ENCODE results near the gene COTL1. TPM values are rescaled to one million over a fixed set of nuclear protein-coding genes. Genes with fewer than 3 reads are reported as not detected.

COTL1 gene
- total RNA-seq, 1 donor from 2014 or later = 531 TPM

DNA sequence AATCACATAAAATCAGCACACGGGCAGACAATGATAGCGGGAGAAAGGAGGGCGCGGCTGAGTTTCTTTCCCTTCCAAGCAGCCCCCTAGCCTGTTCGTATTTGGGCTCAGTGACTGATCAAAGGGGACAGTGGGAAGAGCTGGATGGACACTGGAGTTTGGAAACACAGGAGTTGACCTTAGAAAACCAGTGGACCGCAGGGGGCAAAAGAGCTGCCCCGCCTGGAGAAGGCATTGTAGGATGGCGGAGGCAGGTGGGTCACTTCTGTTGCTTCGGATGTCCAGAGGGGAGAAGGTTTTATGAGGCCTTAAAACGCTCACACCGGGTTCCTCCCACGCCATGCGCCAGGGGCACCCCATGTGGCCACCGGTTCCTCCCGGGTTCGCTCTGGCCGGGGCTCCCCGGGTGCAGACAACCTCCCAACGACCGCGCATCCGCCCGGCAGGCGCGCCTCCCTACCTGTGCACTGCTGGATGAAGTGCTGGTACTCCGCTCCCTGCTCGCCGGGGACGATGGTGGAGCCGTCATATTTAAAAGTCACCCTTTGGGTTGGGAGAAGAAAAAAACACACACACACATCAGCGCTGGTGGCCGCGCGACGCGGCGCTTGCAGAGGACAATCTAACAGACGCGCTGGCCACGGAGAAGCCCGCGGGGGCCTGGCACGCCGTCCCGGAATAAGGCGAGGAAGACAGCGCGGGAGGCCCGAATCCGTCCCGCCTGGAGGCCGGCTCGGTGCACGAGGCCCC is 662 bp downstream of the COTL1 start:
- peak; percentile 37 for DNase-seq (ENCODE audit: low spot score)
- H3K4me1 Mint-ChIP-seq (ENCODE audit: low read depth) = peaks cover 59% of the 10 kb centered on the region
- intact Hi-C loops (cut with micrococcal nuclease) = loop anchor here (1.0 kb wide), 1 partner anchor 68 kb away; no protein-coding TSS in a partner anchor
- H3K36me3 Mint-ChIP-seq (ENCODE audit: low read depth) = peaks cover 38% of the 10 kb centered on the region
- H3K9me3 Mint-ChIP-seq = no peaks in the 10 kb centered on the region
- H3K27ac Mint-ChIP-seq = peak overlapping the region; percentile 84
- peak overlapping the region; percentile 96 for H3K4me3 Mint-ChIP-seq
- peaks cover 2% of the 10 kb centered on the region for H3K27me3 Mint-ChIP-seq (ENCODE audit: insufficient read depth)

DNA sequence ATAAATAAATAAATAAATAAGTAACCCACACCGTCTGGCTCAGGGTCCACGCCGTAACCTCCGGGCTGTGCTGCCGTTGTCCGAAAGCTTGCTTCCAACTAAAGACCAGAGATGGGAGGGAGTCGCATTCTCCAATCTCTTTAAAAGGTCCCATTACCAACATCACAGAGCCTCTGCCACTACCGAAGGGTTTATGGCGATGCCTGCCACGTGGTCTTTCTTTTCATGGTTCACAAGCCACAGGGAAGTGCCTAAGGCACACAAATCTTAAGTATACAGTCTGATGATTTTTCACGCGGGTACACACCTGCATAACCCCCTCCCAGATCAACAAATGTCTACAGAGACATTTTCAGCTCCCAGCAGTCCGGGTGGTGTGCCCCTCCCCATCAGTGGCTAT is 1.4 kb downstream of the COTL1 start:
- intact Hi-C loops (cut with micrococcal nuclease) = loop anchor here (1.0 kb wide), 2 partner anchors 8 to 63 kb away; no protein-coding TSS in a partner anchor
- H3K9me3 Mint-ChIP-seq = no peaks in the 10 kb centered on the region
- H3K36me3 Mint-ChIP-seq (ENCODE audit: low read depth) = peaks cover 45% of the 10 kb centered on the region
- peaks cover 59% of the 10 kb centered on the region for H3K4me1 Mint-ChIP-seq (ENCODE audit: low read depth)
- peak overlapping the region; percentile 84 for H3K27ac Mint-ChIP-seq
- H3K4me3 Mint-ChIP-seq = peak overlapping the region; percentile 96
- DNase-seq (ENCODE audit: low spot score) = no peak
- H3K27me3 Mint-ChIP-seq (ENCODE audit: insufficient read depth) = peaks cover 2% of the 10 kb centered on the region

DNA sequence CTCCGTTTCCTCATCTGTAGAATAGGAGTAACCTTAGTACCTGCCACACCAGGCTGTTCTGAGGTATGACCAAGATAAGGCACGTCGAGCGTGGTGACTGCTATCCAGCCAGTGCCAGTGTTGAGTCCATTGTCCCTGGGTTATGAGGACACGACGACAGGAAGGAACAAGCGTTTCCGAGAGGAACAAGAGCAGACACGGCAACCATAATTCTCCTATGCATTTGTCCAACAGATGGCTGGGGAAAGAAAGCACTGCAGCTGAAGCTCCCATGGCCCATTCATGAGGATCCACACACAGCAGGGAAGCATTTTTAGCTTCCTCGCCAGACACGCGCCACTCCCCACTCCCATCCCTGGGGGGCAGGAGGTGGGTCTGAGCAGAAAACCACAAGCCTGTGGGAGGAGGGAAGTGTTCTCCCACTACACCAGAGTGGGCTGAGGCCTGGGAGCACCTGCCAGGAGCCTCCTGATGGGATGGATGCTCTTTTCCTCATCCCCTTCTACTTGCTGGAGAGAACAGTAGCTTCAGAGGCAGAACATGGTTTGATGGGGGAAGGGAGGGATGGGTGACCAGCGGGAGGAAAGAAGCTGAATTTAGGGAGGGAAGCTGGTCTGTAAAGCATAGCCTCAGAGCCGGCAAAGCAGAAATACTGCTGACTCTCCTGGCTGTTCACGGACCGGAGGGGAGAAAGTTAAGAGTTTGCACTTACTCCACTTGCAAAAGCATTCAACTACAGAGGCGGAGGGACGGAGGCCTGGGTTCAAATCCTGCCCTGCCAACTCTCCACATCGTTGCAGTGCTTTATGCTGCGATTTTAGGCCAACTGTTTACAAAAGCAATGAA is 2.7 kb downstream of the COTL1 start:
- H3K4me3 Mint-ChIP-seq = peak overlapping the region; percentile 96
- H3K4me1 Mint-ChIP-seq (ENCODE audit: low read depth) = peaks cover 69% of the 10 kb centered on the region
- intact Hi-C loops (cut with micrococcal nuclease) = no loop called here
- H3K9me3 Mint-ChIP-seq = no peaks in the 10 kb centered on the region
- H3K27me3 Mint-ChIP-seq (ENCODE audit: insufficient read depth) = peaks cover 2% of the 10 kb centered on the region
- peak overlapping the region; percentile 77 for H3K27ac Mint-ChIP-seq
- peaks cover 58% of the 10 kb centered on the region for H3K36me3 Mint-ChIP-seq (ENCODE audit: low read depth)
- DNase-seq (ENCODE audit: low spot score) = no peak

DNA sequence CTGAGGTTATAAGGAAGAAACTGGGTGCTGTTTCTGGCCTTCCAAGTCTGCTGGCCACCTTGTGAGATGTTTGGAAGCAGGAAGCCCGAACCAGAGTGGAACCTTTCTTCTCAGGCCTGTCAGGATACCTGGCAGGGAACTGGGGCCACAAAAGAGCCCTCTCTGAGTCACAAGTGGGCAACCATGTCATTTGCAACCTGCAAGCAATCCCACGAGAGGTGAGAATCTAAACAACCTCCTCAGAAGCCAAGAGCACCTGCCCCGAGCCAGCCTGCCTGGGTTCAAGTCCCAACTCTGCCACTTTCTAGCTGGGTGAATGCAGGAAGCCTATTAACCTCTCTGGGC is 3.3 kb downstream of the COTL1 start:
- H3K27ac Mint-ChIP-seq = peak overlapping the region; percentile 77
- H3K36me3 Mint-ChIP-seq (ENCODE audit: low read depth) = peaks cover 64% of the 10 kb centered on the region
- no peaks in the 10 kb centered on the region for H3K27me3 Mint-ChIP-seq (ENCODE audit: insufficient read depth)
- peaks cover 75% of the 10 kb centered on the region for H3K4me1 Mint-ChIP-seq (ENCODE audit: low read depth)
- peak overlapping the region; percentile 96 for H3K4me3 Mint-ChIP-seq
- H3K9me3 Mint-ChIP-seq = no peaks in the 10 kb centered on the region
- no peak for DNase-seq (ENCODE audit: low spot score)
- intact Hi-C loops (cut with micrococcal nuclease) = no loop called here

DNA sequence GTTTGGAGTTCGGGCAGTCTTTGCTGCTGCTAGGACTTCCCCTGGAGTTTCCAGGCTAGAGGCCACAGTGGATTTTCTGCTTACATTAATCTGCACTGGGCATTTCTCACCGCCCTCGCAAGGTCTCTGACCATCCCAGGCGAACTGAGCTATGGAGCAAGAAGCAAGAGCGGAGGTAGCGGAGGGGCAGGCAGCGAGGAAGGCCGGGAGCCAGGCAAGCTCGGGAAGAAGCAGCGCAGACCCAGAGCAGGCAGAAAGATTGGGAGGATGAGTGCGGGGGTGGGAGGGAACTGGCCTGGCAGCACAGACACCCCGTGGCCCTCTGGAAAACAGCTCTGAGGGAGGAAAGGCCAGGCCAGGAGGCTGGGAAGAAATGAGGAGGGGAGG is 3.8 kb downstream of the COTL1 start:
- H3K4me1 Mint-ChIP-seq (ENCODE audit: low read depth) = peaks cover 77% of the 10 kb centered on the region
- H3K9me3 Mint-ChIP-seq = no peaks in the 10 kb centered on the region
- peak overlapping the region; percentile 88 for H3K27ac Mint-ChIP-seq
- intact Hi-C loops (cut with micrococcal nuclease) = no loop called here
- peak overlapping the region; percentile 96 for H3K4me3 Mint-ChIP-seq
- no peaks in the 10 kb centered on the region for H3K27me3 Mint-ChIP-seq (ENCODE audit: insufficient read depth)
- peaks cover 69% of the 10 kb centered on the region for H3K36me3 Mint-ChIP-seq (ENCODE audit: low read depth)
- DNase-seq (ENCODE audit: low spot score) = no peak

DNA sequence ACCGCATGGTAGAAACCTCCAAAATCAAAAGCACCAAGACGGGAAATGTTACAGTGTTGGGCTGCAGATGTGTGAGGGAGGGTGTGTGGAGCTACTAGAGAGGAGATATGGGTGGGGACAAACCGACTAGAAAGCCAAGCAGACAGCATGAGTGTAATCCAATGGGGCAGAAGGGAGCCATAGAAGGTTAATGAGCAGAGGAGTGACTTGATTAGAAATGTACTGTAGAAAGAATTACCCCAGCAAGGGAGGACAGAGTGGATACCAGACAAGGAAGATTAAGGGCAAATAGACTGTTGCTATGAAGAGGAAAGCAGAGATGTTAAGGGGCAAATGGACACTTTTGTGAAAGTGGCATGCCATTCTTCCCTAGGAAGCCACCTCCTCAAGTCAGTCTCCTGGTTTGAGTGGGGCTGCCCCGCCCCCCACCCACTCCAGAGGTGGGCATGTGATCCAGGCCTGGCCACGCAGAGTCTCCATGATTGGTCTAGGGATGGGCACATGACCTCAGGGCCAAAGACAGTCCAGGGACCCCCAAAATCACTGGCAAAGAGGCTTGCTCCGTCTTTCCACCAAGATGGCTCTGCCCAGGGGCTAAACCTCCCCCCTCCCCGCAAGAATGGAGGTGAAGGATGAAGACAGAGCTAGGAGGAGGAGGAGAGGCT is 4.3 kb downstream of the COTL1 start:
- intact Hi-C loops (cut with micrococcal nuclease) = no loop called here
- peaks cover 69% of the 10 kb centered on the region for H3K36me3 Mint-ChIP-seq (ENCODE audit: low read depth)
- H3K27me3 Mint-ChIP-seq (ENCODE audit: insufficient read depth) = no peaks in the 10 kb centered on the region
- DNase-seq (ENCODE audit: low spot score) = no peak
- H3K4me1 Mint-ChIP-seq (ENCODE audit: low read depth) = peaks cover 78% of the 10 kb centered on the region
- no peaks in the 10 kb centered on the region for H3K9me3 Mint-ChIP-seq
- H3K4me3 Mint-ChIP-seq = peak overlapping the region; percentile 96
- H3K27ac Mint-ChIP-seq = peak overlapping the region; percentile 88

DNA sequence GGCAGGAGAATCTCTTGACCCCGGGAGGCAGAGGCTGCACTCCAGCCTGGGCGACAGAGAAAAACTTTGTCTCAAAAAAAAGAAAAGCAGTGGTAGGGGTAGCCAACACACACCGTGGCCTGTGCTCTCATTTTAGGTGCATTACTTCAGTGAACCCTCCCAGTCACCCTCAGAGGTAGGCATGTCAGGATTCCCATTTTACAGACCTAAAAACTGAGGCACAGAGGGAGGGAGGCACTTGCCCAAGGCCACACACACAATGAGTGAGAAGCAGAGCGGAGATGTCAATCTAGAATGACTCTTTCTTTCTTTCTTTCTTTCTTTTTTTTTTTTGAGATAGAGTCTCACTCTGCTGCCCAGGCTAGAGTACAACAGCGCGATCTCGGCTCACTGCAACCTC is 5.2 kb downstream of the COTL1 start:
- no peaks in the 10 kb centered on the region for H3K9me3 Mint-ChIP-seq
- H3K4me3 Mint-ChIP-seq = peak overlapping the region; percentile 96
- peaks cover 86% of the 10 kb centered on the region for H3K4me1 Mint-ChIP-seq (ENCODE audit: low read depth)
- no peak overlapping the region for H3K27ac Mint-ChIP-seq
- no peaks in the 10 kb centered on the region for H3K27me3 Mint-ChIP-seq (ENCODE audit: insufficient read depth)
- intact Hi-C loops (cut with micrococcal nuclease) = no loop called here
- DNase-seq (ENCODE audit: low spot score) = no peak
- H3K36me3 Mint-ChIP-seq (ENCODE audit: low read depth) = peaks cover 75% of the 10 kb centered on the region

DNA sequence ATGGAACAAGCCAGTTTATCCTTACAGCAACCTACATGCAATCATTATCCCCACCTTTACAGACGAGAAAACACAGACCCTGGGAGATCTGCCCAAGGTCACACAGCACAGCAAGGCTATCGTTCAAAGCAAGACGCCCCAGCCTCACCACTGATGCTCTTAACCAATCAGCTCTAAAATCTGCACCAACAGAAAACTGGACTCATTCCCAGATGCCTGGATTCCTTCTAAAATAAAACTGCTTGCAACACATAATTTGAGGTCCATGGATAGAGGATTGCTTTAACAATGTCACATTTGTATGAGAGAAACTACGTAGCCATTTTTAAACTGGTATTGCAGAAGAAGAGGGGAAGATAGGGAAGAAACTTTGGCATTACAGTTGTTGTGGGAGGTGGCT is 6.8 kb downstream of the COTL1 start:
- Mint-ChIP-seq H3K36me3 (ENCODE audit: low read depth) (peaks cover 80% of the 10 kb centered on the region), H3K27ac (peak overlapping the region; percentile 69), H3K4me3 (peak overlapping the region; percentile 69), H3K4me1 (ENCODE audit: low read depth) (peaks cover 94% of the 10 kb centered on the region), H3K27me3 (ENCODE audit: insufficient read depth) (no peaks in the 10 kb centered on the region), H3K9me3 (no peaks in the 10 kb centered on the region)
- DNase-seq (ENCODE audit: low spot score) = no peak
- intact Hi-C loops (cut with micrococcal nuclease) = no loop called here

DNA sequence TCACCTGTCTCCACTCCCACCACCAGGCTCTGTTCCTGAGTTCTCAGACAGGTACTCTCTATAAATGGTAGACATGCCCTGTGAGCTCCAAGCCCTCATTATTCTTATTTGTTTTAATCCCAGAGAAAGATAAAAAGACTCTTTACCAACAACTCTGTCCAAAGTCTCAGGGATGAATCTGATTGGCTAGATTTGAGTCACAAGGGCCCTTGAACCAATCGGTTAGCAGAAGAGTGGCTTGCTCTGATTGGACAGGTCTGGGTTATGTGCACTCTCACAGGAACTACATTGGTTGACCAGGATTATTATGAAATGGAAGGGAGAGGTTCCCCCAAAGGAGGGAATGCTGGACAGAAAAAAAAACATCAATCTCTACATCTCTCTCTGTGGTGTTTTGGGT is 7.5 kb downstream of the COTL1 start:
- no peaks in the 10 kb centered on the region for H3K9me3 Mint-ChIP-seq
- peak overlapping the region; percentile 69 for H3K27ac Mint-ChIP-seq
- H3K4me3 Mint-ChIP-seq = peak overlapping the region; percentile 69
- no peaks in the 10 kb centered on the region for H3K27me3 Mint-ChIP-seq (ENCODE audit: insufficient read depth)
- peaks cover 94% of the 10 kb centered on the region for H3K4me1 Mint-ChIP-seq (ENCODE audit: low read depth)
- DNase-seq (ENCODE audit: low spot score) = no peak
- intact Hi-C loops (cut with micrococcal nuclease) = no loop called here
- H3K36me3 Mint-ChIP-seq (ENCODE audit: low read depth) = peaks cover 80% of the 10 kb centered on the region

DNA sequence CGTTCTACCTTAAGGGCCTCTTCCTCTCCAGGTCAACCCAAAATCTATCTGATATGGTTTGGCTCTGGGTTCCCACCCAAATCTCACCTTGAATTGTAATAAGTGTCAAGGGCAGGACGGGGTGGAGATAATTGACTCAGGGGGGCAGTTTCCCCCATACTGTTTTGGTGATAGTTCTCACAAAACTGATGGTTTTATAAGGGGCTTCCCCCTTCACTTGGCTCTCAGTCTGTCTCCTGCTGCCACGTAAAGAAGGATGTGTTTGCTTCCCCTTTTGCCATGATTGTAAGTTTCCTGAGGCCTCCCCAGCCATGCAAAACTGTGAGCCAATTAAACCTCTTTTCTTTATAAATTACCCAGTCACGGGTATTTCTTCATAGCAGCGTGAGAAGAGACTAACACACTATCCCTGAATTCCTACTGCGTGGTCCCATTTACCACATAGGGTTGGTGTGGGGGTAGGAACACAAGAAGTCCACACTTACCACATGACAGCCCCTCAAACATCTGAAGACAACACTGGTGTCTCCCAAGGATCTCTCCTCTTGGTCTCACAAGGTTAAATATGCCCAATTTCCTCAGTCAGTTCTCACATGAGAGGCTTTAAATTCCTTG is 8.2 kb downstream of the COTL1 start:
- H3K9me3 Mint-ChIP-seq = no peaks in the 10 kb centered on the region
- peaks cover 78% of the 10 kb centered on the region for H3K36me3 Mint-ChIP-seq (ENCODE audit: low read depth)
- DNase-seq (ENCODE audit: low spot score) = no peak
- H3K27ac Mint-ChIP-seq = peak overlapping the region; percentile 82
- intact Hi-C loops (cut with micrococcal nuclease) = loop anchor here (2.0 kb wide), 1 partner anchor 15 kb away; no protein-coding TSS in a partner anchor
- no peaks in the 10 kb centered on the region for H3K27me3 Mint-ChIP-seq (ENCODE audit: insufficient read depth)
- peaks cover 94% of the 10 kb centered on the region for H3K4me1 Mint-ChIP-seq (ENCODE audit: low read depth)
- H3K4me3 Mint-ChIP-seq = peak overlapping the region; percentile 69

DNA sequence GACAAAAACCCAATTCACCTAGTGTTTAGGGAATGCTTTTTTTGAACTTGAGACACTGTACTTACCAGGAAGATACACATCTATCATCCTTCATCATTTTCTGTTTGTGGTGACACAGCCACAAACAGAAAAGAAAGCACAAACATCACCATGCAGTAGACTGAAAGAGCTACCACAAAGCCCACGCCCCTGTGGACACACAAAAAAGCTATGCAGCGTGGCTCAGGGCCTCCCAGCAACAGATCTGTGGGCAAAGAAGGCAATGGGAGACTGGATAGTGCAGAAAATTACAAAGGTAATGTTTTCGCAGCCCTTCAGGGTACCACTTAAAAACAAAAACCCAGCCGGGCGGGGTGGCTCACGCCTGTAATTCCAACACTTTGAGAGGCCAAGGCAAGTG is 9.6 kb downstream of the COTL1 start:
- Mint-ChIP-seq H3K27ac (peak overlapping the region; percentile 80), H3K4me3 (peak overlapping the region; percentile 75), H3K9me3 (no peaks in the 10 kb centered on the region), H3K27me3 (ENCODE audit: insufficient read depth) (no peaks in the 10 kb centered on the region), H3K4me1 (ENCODE audit: low read depth) (peaks cover 89% of the 10 kb centered on the region), H3K36me3 (ENCODE audit: low read depth) (peaks cover 70% of the 10 kb centered on the region)
- peak; percentile 60 for DNase-seq (ENCODE audit: low spot score)
- intact Hi-C loops (cut with micrococcal nuclease) = loop anchor here (1.0 to 2.0 kb wide), 3 partner anchors 8 to 13 kb away; no protein-coding TSS in a partner anchor

DNA sequence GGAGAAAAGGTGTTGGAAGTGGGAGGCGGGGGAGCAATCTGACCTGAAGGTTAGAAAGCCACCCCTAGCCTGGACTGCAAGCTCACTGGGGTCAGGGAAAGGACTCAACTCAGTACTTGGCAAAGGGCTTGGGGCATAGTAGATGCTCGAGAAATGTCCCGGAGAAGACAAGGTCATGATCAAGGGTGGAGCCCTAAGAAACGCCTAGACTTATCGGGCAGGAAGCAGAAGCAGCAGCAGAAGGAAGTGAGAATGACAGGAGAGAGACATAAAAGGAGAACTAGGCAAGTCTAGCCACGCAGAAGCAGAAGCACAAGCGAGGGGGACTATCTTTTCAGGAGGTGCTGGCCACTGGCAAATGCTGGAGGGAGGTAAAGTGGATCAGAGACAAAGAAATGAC is 10.2 kb downstream of the COTL1 start:
- Mint-ChIP-seq H3K36me3 (ENCODE audit: low read depth) (peaks cover 69% of the 10 kb centered on the region), H3K4me1 (ENCODE audit: low read depth) (peaks cover 90% of the 10 kb centered on the region), H3K27ac (peak overlapping the region; percentile 80), H3K27me3 (ENCODE audit: insufficient read depth) (no peaks in the 10 kb centered on the region), H3K9me3 (no peaks in the 10 kb centered on the region), H3K4me3 (peak overlapping the region; percentile 75)
- intact Hi-C loops (cut with micrococcal nuclease) = loop anchor here (1.0 to 2.0 kb wide), 3 partner anchors 7 to 13 kb away; no protein-coding TSS in a partner anchor
- no peak for DNase-seq (ENCODE audit: low spot score)

Measured in activated T-helper 1 cell treated with anti-CD3 and anti-CD28 coated beads, Interleukin-12 subunit alpha, Interleukin-12 subunit beta, Interleukin-2, Interleukin-4 antibody, amounts not matched to agents 30 ng/mL and 10 ng/mL and 1 ng/mL, durations not matched to agents 14 hours and 24 hours and 36 hours (primary cell).